AG04450 (cell line): Measurements from ENCODE around the gene SELENOK. TPM values are rescaled to one million over a fixed set of nuclear protein-coding genes. Genes with fewer than 3 reads are reported as not detected.
A peak's percentile ranks its signal among the peaks of the same experiment; 100 is the strongest.

Experiments used
- CTCF ChIA-PET: fragments of 300-600, 350-600 bp; formaldehyde crosslinking; extraction: SDS; loops from one replicate; lab custom pipeline; 2022; ENCODE audit warnings: antibody characterized with exemption, inconsistent platforms; lab: Charles Lee
- POLR2A ChIA-PET: fragments of 350-600 bp; formaldehyde crosslinking; extraction: SDS; loops from one replicate; lab custom pipeline; 2021; ENCODE audit warnings: antibody characterized with exemption, inconsistent platforms; lab: Yijun Ruan, JAX
- DNase-seq: peaks from one replicate; pipeline ENCODE4 v3.0.0-alpha.2; 2011; ENCODE audit warnings: low read depth, low spot score
- H3K27ac ChIP-seq: one replicate; pipeline ENCODE4 v1.5.1; 2012; ENCODE audit warnings: low read depth, low read length, control low read depth
- H3K27me3 ChIP-seq: one replicate; pipeline ENCODE4 v1.6.0; 2012; ENCODE audit warnings: low read length; ENCODE audit not compliant: control insufficient read depth, insufficient read depth
- H3K4me3 ChIP-seq: 2 replicates; pipeline ENCODE4 v1.5.1; 2011; ENCODE audit warnings: mild to moderate bottlenecking, low read depth, low read length, control low read depth
- H3K9me3 ChIP-seq: 2 replicates; pipeline ENCODE4 v1.5.1; 2012; ENCODE audit warnings: low read length; ENCODE audit not compliant: control insufficient read depth, insufficient read depth
- polyA minus RNA-seq: library from RNA; depleted of rRNA, polyadenylated mRNA; stranded (reverse); fragments of >200 nt; gene quantifications from 2 replicates; pipeline ENCODE4 v1.2.3, GENCODE V29; 2011; rRNA and poly(A)+ RNA removed
- polyA plus RNA-seq: library from polyadenylated mRNA; depleted of rRNA; stranded (reverse); fragments of >200 nt; gene quantifications from 2 replicates; pipeline ENCODE4 v1.2.3, GENCODE V29; 2011; rRNA removed
- TF ChIP-seq, protein P1 (sequence below): IDR thresholded peaks from 2 replicates; pipeline ENCODE4 v1.5.1; 2011; ENCODE audit warnings: low read depth, low read length, control low read depth, inconsistent platforms

SELENOK gene
- polyA plus RNA-seq (42.1 and 58.5 TPM in 2 replicates), polyA minus RNA-seq (8.3 and 13.0 TPM in 2 replicates)

DNA sequence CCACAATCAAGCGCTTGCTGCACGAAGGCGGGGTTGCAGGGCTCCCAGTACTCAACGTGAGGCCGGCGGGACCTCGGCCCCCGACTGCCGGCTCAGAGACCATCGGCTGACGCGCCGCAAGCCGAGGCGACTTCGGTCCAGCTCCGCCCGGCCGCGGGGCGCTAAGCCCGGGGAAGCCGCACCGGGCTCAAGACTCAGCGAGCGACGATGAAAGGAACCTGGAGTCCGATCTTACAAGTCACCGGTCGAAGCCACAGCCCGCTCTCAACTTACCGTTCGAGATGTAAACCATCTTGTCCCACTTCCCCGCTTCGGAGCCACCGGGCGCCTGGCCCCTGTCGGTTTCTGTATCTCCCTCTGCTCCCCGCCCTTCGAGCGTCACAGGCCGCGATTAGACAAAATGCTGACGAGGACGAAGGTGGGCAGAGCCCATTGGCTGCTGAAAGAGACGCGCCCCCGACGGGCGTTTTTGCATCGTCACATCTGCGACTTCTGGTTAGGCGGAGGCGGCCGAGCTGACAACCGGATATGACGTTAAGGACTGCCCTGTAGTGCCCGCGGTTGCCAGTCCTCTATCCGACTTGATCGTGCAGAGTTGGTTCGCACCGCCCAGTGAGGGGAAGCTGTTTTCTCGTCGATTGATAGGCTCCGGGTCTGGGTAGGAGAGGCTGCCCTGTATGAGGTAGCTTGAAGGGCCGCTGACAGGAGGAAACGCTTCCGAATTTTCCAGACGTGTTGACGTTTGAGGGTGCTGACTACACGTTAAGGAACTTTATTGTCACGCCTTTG, at the start of gene SELENOK:
Gene SELENOK, minus strand, starts transcription at position 363 of the 789 bp plus-strand sequence.
- ChIA-PET CTCF (interaction anchor here (1.4 kb wide), 1 partner anchor 47 kb away, joined by 4 read pairs; no protein-coding TSS in a partner anchor), POLR2A (interaction anchor here (1.8 kb wide), 1 partner anchor 10 kb away, joined by 16 read pairs; the partner anchor contains the start of gene ACTR8)
- Histone ChIP-seq H3K27ac (peak within 1 kb of the TSS; percentile 86), H3K9me3 (no peaks in the 10 kb centered on the region), H3K4me3 (peak within 1 kb of the TSS; percentile 84), H3K27me3 (no peaks in the 10 kb centered on the region)
- peak; percentile 98 for DNase-seq
- TF ChIP-seq, protein P1, sequence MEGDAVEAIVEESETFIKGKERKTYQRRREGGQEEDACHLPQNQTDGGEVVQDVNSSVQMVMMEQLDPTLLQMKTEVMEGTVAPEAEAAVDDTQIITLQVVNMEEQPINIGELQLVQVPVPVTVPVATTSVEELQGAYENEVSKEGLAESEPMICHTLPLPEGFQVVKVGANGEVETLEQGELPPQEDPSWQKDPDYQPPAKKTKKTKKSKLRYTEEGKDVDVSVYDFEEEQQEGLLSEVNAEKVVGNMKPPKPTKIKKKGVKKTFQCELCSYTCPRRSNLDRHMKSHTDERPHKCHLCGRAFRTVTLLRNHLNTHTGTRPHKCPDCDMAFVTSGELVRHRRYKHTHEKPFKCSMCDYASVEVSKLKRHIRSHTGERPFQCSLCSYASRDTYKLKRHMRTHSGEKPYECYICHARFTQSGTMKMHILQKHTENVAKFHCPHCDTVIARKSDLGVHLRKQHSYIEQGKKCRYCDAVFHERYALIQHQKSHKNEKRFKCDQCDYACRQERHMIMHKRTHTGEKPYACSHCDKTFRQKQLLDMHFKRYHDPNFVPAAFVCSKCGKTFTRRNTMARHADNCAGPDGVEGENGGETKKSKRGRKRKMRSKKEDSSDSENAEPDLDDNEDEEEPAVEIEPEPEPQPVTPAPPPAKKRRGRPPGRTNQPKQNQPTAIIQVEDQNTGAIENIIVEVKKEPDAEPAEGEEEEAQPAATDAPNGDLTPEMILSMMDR = no peak; the same call in 1 of the 2 replicates

DNA sequence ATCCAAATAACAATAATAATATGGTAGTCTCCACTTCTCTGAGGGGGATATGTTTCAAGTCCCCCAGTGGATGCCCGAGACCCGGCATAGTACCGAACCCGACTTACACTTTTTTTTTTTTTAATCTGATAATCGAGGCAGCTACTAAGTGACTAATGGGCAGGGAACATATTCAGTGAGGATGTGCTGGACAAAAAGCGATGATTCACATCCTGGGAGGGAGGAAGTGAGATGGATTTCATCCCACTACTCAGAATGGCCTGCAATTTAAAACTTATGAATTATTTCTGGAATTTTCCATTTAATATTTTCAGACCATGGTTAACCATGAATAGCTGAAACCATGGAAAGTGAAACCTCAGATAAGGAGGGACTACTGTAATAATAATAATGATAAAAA, 49.5 kb upstream of the SELENOK start:
- TF ChIP-seq, protein P1 = no peak
- Histone ChIP-seq H3K4me3 (no peak overlapping the region), H3K9me3 (no peaks in the 10 kb centered on the region), H3K27me3 (no peaks in the 10 kb centered on the region), H3K27ac (no peak overlapping the region)
- DNase-seq = no peak
- ChIA-PET CTCF (interaction anchor here (1.0 kb wide), 1 partner anchor 12 kb away, joined by 3 read pairs; no protein-coding TSS in a partner anchor), POLR2A (no interaction called here)

DNA sequence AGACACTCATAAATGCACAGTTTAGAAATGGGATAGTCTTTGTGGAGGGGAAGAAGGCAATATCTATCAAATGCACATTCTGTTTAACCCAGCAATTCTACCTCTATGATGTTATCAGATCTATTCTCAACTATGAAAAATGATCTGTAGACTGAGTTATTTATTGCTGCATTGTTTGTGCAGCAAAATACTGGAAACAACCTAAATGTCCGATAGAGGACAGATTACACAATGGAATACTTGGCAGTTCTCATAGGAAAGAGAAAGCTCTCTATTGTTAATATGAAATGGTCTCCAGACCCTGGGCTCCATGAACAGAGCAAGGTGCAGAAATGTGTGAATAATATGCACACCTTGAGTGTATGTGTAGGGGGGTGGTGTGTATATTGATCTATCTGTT, 49.0 kb upstream of the SELENOK start:
- Histone ChIP-seq H3K9me3 (no peaks in the 10 kb centered on the region), H3K27ac (no peak overlapping the region), H3K27me3 (no peaks in the 10 kb centered on the region), H3K4me3 (no peak overlapping the region)
- ChIA-PET CTCF (interaction anchor here (1.0 kb wide), 1 partner anchor 11 kb away, joined by 3 read pairs; no protein-coding TSS in a partner anchor), POLR2A (no interaction called here)
- TF ChIP-seq, protein P1 = no peak
- DNase-seq = no peak

DNA sequence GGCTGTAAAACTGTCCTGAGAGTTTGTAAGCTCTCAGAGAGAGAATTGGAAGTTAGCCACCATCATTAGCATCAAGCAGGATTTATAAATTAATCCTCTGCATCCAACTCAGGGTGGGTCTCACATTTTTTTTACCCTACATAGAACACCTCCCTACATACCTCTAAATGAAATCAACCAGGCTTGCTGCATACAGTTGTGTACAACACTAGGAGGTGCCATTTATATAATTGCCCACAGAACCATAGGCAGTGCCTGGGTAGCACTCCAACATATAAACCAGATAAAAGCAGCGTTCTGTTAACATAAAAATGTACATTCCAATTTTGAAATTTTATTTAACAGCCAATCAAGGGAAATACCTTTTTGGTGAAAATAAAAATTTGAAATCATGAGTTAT, 48.2 kb upstream of the SELENOK start:
- POLR2A ChIA-PET = no interaction called here
- no peaks in the 10 kb centered on the region for H3K9me3 ChIP-seq
- CTCF ChIA-PET = interaction anchor here (0.5 to 2.3 kb wide), 5 partner anchors 8 to 1153 kb away, joined by 3 to 8 read pairs (median 6); partner anchors contain the start of gene ACTR8

More for the DNA sequence above, 48.2 kb upstream of the SELENOK start:
- no peak for DNase-seq
- Histone ChIP-seq H3K4me3 (no peak overlapping the region), H3K27me3 (no peaks in the 10 kb centered on the region), H3K27ac (no peak overlapping the region)
- TF ChIP-seq, protein P1 = peak; percentile 2; the same call in 1 of the 2 replicates
